ENCODE data around the gene FCAMR.

Gene FCAMR

GRCh38 chr1:206952171-206952570, 18.1 kb downstream of the FCAMR start:
- Histone ChIP-seq H3K4me3 (ENCODE audit: low read depth, low read length) (no peak overlapping the region), H3K27me3 (replicated peaks) (no peaks in the 10 kb centered on the region), H3K27ac (no peak overlapping the region), H3K36me3 (replicated peaks) (no peaks in the 10 kb centered on the region)
- TF ChIP-seq CTCF (IDR thresholded peaks at IDR 0.05; ENCODE audit: low read depth, low read length, missing control alignments) = no peak
- DNase-seq = no peak
- in situ Hi-C loops (cut with HindIII; ENCODE audit: low pct_ligation_motif_present, low sequenced_read_pairs) = no loop called here

- H3K27me3 ChIP-seq (replicated peaks) = peaks cover 2% of the 10 kb centered on the region
- in situ Hi-C loops (cut with HindIII; ENCODE audit: low pct_ligation_motif_present, low sequenced_read_pairs) = no loop called here
- DNase-seq = no peak
- H3K27ac ChIP-seq = no peak overlapping the region
- H3K36me3 ChIP-seq (replicated peaks) = no peaks in the 10 kb centered on the region
- TF ChIP-seq CTCF (IDR thresholded peaks at IDR 0.05; ENCODE audit: low read depth, low read length, missing control alignments) = no peak
- no peak overlapping the region for H3K4me3 ChIP-seq (ENCODE audit: low read depth, low read length)
These were observed 18.8 kb downstream of the FCAMR start for GRCh38 chr1:206951318-206952100.

- in situ Hi-C loops (cut with HindIII; ENCODE audit: low pct_ligation_motif_present, low sequenced_read_pairs) = no loop called here
- no peak for TF ChIP-seq CTCF (IDR thresholded peaks at IDR 0.05; ENCODE audit: low read depth, low read length, missing control alignments)
- H3K36me3 ChIP-seq (replicated peaks) = no peaks in the 10 kb centered on the region
- H3K4me3 ChIP-seq (ENCODE audit: low read depth, low read length) = no peak overlapping the region
- H3K27ac ChIP-seq = no peak overlapping the region
- no peak for DNase-seq
- H3K27me3 ChIP-seq (replicated peaks) = peaks cover 9% of the 10 kb centered on the region
These were observed 20.6 kb downstream of the FCAMR start for GRCh38 chr1:206949641-206950040.

- in situ Hi-C loops (cut with HindIII; ENCODE audit: low pct_ligation_motif_present, low sequenced_read_pairs) = no loop called here
- H3K27me3 ChIP-seq (replicated peaks) = peaks cover 9% of the 10 kb centered on the region
- no peak for DNase-seq
These were observed 21.1 kb downstream of the FCAMR start for GRCh38 chr1:206949208-206949607.

GRCh38 chr1:206947255-206947654, 23.0 kb downstream of the FCAMR start:
- no peak for DNase-seq
- Histone ChIP-seq H3K27ac (no peak overlapping the region), H3K4me3 (ENCODE audit: low read depth, low read length) (no peak overlapping the region), H3K36me3 (replicated peaks) (no peaks in the 10 kb centered on the region), H3K27me3 (replicated peaks) (peaks cover 15% of the 10 kb centered on the region)
- in situ Hi-C loops (cut with HindIII; ENCODE audit: low pct_ligation_motif_present, low sequenced_read_pairs) = no loop called here
- TF ChIP-seq CTCF (IDR thresholded peaks at IDR 0.05; ENCODE audit: low read depth, low read length, missing control alignments) = no peak

More at GRCh38 chr1:206949208-206949607, 21.1 kb downstream of the FCAMR start:
- no peaks in the 10 kb centered on the region for H3K36me3 ChIP-seq (replicated peaks)
- no peak overlapping the region for H3K4me3 ChIP-seq (ENCODE audit: low read depth, low read length)
- TF ChIP-seq CTCF (IDR thresholded peaks at IDR 0.05; ENCODE audit: low read depth, low read length, missing control alignments) = no peak
- H3K27ac ChIP-seq = no peak overlapping the region

GRCh38 chr1:206946261-206946660, 24.0 kb downstream of the FCAMR start, which contains the start of gene PIGR:
Gene PIGR, minus strand, starts transcription at chr1:206946466. Its CDS starts 5,935 bp downstream, at chr1:206940531.
- no peaks in the 10 kb centered on the region for H3K36me3 ChIP-seq (replicated peaks)
- H3K4me3 ChIP-seq (ENCODE audit: low read depth, low read length) = no peak within 1 kb of the TSS
- in situ Hi-C loops (cut with HindIII; ENCODE audit: low pct_ligation_motif_present, low sequenced_read_pairs) = no loop called here
- no peak within 1 kb of the TSS for H3K27ac ChIP-seq
- peaks cover 15% of the 10 kb centered on the region for H3K27me3 ChIP-seq (replicated peaks)
- TF ChIP-seq CTCF (IDR thresholded peaks at IDR 0.05; ENCODE audit: low read depth, low read length, missing control alignments) = no peak
- DNase-seq = no peak
